Muscle of back (tissue), 11 donors: ENCODE measurements around the gene LAMB4. TPM values are rescaled to one million over a fixed set of nuclear protein-coding genes. Genes with fewer than 3 reads are reported as not detected.

ENCODE experiments used
- DNase-seq, 3 donors: peaks; one replicate each; pipeline versions ENCODE4 v3.0.0 to v3.0.0-alpha.2; 2013
- polyA plus RNA-seq, 10 donors: library from polyadenylated mRNA; unstranded; fragments of 120-200 nt; gene quantifications; one replicate each; pipeline ENCODE4 v1.2.1, GENCODE V29; 2013; ENCODE audit not compliant: insufficient read length in 10 of 10

The LAMB4 gene
- polyA plus RNA-seq, 10 donors: 0.10 to 7.7 (median 0.27) TPM

DNA sequence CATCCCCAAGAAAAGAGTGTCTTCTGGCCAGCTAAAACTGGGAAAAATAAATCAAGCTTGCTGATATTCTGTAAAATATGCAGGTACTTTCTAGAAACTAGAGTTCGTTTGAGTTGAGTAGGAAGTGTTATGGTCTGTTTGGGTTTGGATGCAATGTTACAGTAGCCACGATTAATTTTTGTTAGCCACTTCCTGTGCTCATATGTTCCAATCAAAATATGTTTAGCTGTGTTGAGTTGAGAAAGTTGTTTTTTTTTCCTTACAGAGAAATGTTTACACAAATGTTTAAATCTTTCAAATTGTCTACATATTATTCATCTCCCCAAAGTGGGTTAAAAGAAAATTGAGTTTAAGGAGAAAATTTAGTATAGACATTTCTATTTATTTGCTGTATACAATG lies 115.9 kb downstream of the LAMB4 start:
- no peak for DNase-seq

DNA sequence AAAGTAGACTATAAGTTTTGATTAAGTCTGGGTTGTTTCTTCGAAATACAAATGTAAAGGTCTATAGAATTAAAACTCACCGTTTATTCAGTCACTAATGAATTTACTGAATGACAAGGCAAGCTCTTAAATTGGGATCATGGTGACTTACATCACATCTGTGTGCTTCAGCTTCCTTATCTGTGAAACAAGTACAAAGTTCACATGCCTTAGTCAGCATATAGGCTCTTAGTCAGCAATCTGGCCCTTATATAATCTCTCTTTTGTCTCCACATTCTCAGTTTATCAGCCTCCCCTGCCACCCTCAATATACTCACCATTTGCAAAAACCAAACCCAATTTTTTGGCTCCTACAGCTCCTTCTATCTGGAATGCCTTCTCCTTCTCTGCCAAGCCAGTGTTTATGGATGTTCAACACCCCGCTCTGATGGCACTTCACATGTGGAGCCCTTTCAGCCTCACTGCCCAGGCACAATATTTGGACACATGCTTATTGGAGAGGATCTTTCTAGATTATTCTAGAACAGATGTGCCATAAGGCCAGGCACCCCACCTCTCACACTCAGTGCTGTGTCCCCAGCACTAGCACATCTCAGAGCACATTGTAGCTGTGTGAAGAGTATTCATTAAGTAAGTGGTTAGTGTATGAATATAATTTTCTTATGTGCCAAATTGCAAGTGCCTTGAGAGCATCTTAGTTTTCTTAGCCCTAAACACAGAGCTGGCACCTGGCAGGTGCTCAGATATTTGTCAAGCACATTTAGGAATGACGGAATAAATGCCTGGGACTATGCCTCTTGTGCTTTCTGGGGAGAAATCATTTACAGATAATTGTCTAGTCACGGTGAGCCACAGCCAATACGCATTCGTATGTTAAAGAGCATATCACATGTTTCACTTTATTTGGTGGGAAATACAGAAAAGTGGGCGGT lies 117.4 kb downstream of the LAMB4 start:
- no peak for DNase-seq

DNA sequence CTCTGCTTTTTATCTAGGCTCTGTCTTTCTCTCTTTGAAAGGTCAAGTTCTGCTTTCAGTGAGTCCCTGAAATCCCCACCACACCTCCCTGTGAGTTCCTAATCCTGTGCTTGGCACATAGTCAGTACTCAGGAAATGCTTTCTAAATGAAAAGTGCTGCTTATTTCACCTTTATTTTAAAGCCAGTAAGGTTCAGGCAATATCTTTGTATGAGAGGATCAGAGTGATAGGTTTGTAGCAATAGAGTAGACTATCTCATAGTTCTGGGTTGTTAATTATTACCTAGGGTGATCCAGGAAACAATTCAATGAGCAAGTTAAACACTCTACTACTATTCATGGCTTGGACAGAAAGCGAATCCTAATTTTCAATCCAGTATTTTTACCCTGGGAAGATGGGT lies 119.8 kb downstream of the LAMB4 start:
- DNase-seq: no peak

DNA sequence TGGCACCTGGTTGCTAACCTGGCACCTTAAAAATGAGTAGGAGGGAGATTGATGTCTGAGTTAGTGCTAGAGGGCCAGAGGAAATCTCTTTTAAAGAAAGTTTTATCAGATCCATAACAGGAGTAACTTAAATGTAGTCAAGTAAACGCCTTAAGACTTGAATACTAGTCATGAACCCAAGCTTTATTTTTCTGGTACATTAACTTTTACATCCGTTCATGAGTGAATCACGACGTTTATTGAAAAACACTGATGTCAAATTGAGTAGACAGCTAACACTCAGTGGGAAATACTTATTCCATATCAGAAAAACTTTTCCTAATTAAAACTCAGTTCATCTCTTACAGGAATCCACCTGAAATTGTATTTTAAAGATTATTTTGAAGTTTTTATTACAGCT lies 120.3 kb downstream of the LAMB4 start:
- DNase-seq: no peak

DNA sequence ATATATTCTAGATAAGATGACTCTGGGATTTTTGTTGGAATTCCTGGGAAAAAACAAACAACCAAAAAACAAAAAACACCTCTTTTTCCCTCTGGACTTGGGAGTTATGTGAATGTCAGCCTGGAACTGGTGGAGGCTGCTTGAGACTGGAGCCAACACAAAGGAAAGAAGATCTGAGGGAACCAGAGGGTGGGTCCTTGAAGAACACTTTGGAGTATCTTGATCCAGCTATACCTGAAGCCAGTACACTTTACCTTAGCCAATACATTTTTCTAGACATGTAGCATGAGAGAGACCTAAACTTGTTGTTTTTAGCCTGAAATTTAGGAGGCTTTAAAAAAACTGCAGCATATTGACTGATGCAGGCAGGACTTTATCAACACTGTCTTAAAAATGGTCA lies 121.3 kb downstream of the LAMB4 start:
- DNase-seq: no peak

DNA sequence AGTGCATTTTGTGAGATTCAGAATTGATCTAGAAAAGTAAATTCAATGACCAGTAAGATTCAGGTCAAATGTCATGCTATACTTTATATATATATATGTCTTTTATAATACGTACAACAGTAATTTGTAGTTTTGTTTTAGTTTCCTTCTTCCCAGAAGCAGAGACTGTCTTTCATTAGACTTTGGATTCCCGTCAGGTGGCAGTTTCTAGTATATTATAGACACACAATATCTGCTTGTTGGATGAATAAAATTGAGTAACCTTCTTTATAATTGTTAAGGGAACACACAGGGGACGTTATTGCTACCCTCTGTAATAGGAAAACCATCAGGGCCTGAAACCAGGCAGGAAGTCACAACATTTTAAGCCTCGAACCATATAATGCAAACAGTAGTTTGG lies 121.9 kb downstream of the LAMB4 start:
- no peak for DNase-seq

DNA sequence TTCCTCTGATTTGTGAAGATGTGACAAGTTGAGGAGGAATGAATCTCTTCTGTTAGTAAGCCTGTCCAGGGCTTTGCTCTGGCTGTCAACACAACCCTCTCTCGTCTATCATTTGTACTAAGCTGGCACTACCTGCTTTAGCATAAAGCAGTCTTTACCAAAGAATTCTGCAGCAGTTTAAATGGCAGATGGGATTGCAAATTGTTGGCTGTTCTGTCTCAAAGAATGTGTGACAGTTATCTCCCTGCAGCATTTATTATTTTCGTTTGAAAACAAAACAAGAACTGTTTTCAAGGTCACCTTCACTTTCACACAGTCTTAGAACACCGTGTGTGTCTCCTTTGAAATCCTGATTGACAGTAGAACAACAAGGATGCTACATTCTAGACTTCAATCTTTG lies 122.4 kb downstream of the LAMB4 start:
- DNase-seq: no peak

DNA sequence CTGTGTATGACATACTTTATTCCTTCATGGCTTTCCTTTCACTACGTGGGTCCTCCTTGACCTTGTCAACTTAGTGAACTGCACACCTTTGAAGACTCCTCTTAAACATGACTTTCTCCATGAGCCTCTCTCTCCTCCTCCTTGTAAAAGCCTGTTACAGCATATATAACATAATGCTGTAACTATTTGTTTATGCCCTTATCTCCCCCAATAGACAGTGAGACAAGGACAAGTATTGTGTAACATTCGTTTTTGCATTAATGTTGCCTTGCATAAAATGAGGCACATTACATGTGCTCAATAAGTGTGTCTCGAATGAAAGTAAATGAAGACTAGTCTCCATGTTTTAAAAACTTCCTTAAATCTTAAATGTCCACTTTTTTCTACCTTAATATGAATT lies 122.9 kb downstream of the LAMB4 start:
- DNase-seq: no peak

DNA sequence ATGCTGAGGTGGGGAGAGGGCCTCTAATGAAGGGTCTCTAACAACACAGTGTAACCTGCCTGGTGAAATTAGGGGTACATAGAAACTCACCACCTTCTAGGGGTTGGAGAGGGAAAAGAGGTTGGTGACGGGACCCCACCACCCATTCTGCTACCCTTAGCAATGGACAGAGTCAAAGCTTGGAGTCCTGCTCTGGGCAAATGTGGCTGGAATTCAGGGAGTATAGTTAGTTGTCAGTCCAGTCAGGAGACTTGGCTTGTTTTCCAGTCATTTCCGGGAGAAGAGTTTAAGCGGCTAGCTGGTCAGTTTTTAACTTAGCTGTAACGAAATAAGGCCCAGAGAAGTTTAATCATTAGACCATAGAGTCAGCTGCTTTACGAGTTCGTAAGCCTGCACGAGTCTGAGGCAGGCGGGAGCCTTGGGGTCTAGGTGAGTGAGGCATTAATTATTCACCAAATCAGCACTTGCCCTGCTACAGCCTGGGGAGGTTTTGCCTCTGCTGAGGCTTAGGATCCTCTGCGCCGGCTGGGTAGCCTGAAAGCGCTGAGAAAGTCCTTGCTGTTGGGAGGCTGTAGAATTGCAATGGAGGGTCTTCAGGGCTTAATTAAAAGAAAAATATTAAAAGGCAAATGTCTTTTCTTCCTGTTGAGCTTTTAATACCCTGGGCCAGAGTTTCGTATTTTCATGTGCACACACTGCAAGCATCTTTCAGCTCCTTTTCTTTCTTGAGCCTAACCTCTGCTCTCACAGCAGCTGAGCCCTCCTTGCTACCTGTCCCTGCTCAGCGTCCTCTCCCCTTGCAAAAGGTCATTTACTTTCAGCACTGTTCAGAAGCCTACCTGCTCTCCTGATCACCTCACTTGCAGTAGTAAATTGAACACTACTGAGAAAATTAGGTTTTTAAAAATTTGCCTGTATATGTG lies 125.7 kb downstream of the LAMB4 start:
- peak in 2 of 3 donors; percentile 55 to 77 for DNase-seq

DNA sequence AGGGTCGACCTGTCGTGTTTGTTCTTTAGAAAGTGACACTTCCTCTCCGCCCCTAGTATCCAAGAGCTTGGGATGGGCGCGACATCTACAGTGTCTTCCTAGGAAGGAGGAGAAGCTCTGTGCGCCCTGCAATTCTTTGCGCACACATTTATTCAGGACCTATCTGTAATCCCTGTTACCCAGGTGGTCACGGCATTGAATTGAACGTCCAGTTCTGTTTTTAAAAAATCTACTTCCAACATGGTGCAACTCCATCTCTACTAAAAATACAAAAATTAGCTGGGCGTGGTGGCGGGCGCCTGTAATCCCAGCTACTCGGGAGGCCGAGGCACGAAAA lies 126.6 kb downstream of the LAMB4 start:
- no peak for DNase-seq

DNA sequence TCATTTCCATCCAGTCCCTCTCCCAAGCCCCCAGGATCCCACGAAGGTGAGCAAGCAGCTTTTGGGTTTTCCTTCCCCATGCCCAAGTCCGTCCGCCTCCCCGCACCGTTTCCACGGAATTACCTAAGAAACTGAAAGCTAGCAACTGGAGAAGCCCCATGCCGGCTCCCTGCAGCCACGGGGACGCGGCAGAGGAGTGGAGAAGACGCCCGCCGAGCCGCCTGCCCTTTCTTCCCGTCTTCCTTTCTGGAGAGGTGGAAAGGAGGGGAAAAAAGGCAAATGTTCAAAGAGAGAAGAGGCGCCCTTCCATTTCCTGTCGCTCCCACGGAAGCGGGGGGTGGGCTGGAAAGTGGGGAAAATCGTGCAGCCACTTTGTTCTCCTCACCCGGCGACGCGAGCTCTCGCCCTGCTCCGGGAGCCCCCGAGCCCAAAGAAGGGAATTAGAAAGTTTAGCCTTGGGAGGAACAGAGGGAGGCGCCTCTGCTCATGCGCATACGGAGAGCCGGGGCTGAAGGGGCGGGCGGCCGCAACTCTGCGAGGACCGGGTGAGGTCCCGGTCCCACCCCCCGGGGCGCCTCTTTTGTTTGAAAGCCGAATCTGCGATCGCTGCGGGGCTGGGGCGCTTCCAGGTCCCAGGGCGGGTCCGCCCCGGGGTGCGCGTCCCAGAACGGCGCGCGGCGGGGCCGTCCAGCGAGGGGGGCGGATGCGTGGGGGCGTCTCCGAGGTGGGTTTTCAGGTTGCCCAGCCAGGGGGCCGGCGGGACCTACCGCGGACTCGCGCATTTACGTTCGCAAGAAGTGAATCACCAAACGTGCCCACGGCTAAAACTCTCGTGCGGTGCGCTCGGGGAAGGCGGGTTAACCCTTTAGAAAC lies 127.2 kb downstream of the LAMB4 start, which contains the start of gene LAMB1:
LAMB1 (minus strand) TSS at position 436 of the 873 bp plus-strand sequence; CDS start at position 160, 276 bp downstream.
- DNase-seq: peak; percentile 77 to 94 (median 84)

DNA sequence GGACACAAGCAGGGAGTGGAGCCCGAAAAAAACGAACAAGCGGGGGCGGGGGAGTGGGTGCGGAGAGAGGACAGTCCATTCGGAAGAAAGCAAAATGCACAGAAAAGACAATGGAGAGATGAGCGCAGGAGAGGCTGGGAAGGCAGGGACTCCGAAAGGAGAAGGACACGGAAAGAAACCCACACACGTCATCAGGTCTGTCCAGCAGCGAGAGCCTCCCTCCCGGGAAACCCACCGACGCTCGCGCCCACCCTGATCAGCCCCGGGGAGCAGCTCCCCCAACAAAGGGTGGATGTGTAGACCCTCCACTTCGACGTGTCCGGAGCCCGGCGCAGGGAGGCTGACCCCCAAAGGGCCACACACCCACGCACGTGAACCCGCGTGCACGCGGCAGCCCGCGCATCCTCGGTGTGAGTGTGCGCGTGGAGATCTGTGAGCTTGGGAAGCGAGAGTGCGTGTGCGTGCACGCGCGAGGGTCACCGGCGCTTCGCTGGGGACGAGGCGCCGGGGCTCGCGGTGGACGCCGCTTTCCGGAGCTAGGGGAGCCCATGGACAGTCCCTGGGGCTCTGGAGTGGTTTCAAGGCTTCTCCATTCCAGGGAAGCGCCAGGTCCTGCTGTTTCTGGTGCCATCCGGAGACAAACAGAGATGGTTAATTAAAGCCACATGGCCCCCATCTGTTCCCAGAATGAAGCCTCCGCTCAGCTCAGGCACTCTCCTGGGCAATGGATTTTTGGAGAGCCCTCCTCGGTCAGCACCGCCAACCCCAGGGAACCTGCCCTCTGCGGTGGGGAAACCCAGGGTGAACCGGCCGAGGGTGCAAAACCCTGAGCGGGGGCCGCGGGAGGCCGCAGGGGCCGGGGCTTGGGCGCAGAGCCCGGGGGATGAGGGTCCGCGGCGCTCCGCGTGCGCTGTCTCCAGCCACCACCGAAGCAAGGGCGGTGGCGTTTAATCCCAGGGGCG lies 128.1 kb downstream of the LAMB4 start:
- DNase-seq: peak in 2 of 3 donors; percentile 38 to 80

DNA sequence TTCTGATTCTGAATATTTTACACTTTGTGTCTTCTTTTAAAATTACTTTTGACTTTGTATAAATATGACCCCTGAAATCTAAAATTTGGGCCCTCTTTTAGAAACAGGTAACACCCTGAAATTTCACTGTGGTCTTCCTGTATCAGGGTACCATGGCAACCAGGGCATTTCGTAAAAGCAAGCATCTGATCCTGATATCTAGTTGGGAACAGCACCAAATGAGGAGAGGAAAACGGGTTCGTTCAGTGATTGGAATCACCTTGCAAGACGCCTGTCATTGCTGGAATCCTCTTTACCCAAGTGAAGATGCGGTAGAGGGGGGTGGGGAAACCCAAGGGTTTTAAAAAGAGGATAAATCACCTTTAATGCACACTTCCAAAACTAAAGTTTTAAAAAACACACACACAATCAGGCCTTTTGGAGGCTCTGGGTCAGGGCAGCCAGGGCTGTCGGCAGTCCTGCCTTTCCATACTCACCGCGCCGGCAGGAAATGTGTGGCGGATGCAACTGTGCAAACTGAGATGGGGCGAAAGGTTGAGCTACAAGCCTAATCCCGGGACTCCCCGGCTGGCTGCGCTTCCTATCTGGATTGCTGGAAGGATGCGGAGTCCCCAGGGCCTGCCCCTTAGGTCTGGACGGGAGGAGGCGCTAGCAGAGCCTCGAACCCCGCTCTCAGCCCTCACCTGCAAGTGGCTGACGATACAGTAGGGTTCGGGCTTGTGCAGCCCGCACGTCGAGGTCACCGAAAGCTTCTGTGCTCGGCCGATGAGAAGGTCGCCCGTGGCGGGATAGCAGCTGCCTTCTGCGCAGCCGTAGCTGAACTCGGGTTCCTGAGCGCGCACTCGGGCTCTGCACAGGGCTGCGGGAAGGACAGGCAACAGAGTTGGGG lies 129.0 kb downstream of the LAMB4 start:
- DNase-seq: peak in 2 of 3 donors; percentile 44 to 82

DNA sequence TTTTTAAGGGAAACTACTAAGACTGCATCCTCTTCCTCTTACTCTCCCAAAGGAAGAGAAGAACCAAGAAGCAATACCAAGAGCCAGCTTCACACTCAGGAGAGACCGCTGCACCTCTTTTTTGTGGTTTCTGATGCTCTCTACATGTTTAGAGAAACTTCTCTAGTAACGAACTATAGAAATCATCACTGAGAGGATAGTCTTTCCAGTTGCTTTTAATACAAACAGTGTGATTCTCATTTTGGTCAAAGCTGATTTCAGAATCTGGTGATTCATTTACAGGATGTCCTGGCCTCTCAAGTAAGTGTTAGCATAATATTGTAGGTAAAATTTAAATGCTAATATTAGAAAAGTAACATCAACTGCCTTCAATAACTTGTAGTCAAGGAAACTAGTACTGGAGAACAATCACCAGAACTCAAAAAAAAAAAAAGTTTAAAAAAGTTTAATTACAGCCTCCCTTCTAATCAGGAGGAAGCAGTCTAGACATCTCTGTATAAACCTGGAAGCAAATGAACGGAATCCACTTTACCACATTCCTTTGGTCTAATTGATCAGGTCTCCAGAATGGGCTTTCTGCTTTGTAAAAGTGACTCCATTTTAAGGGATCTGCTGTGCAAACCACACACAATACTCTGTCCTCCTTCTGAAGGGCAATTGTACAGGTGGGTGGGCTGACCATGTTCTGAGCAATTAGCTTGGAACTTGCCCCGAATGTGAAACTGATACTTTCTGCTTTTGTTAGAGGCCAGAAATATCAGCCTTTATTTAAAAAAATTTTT lies 130.2 kb downstream of the LAMB4 start:
- no peak for DNase-seq

DNA sequence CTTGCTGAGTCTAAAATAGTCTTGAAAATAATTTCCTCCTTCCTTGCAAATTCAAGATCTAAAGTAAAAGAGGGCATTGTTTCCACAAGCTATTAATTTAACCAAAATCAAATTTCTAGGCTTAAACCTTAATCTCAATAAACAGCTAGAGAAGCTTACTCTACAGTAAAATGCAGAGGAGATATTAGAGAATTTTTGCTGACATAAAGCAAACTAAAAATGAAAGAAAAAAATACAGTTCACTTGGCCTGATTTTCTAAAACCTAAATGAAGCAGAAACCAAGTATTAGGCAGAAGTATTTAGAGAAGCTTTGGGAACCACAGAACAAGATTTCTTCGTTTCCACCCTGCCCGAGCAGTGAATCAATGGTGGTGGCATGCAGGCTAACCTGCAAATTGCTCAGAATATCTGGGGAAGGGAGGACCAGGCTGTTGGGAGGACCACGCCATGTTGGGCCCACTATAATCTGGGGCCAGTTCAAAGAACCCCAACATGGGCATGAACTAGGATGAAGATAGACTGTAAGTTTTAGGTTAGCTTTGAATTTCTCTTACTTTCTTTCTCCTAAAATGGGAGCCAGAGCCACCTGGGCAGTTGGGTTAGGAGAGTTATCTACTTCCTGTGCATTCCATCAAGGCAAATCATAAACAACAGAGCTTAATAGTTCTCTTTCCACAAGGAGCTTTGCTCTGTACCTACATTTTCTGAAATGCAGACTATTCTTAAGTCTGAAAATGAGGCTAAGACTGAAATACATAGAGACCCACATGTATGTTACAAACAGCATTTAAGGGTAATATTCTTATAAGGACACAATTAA lies 131.3 kb downstream of the LAMB4 start:
- no peak for DNase-seq

DNA sequence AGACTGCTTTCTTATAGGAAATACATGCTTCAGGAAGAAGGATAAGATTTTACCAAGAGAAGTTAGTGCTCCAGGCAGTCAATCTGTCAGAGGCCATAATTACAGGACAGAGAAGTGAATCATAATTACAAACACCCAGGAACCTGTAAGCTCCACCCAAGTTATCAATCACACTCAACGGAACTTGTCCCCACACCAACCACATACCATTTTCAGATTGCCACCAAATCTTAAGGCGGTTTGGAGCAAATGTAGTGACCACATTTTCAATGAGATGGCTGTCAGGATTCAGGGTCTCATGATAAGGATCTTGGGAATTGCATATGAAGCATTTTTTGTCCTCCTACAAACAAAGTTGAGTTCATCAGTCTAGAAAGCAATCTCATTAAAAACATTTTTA lies 132.0 kb downstream of the LAMB4 start:
- DNase-seq: no peak

DNA sequence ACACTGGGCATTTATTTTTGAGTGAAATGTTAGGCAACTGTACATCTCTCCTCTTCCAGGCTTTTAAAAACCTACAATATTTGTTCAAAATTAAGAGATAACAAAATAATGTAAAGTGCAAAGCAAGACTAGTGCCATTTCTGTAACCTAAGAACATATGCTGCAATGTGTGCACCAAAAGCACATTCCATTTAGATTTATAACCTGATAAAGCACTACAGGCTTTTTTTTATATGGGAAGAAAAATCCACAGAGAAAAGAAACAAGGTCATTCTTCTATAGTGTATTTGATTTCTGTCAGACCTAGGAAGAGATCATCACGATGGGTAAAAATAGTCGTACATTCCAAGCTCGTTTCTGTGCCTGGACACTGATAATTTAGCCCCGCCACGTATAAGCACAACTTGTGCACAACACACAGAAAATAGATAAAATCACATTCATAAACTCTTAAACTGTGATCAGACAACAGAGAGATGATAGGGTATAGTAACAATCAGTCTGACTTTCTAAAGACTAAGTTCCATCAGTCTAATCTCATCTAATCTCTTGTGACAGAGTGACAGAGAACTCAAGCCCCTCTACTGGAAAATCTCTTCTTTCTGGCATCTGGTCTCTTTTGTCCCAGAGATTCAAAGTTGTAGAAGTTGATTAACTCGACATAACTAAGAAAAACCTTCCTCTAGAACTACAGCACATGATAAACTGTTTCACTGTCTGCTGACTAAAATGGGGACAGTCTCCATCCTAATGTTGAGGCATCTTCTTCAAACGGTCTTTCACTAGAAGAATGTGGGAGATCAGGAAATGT lies 133.9 kb downstream of the LAMB4 start:
- peak in 1 of 3 donors; percentile 49 for DNase-seq
